ENCODE results near the gene WIPF1. TPM values are rescaled to one million over a fixed set of nuclear protein-coding genes. Genes with fewer than 3 reads are reported as not detected.

WIPF1 gene
- total and polyA plus RNA-seq, 2 of the 13 experiments (the other 11 are each of a cell fraction or from before 2014, with no cell fraction given) = 0.01 TPM; not detected in 1

GRCh38 chr2:174609261-174609660 lies 11.7 kb upstream of the WIPF1 start (continued):
- TF ChIP-seq ZNF34 (CRISPR knock-in tag; IDR thresholded peaks at IDR 0.05; ENCODE audit: borderline replicate concordance) = no peak
- TF ChIP-seq SOX5 (CRISPR knock-in tag; IDR thresholded peaks at IDR 0.05; ENCODE audit: borderline replicate concordance) = no peak
- TF ChIP-seq ZSCAN22 (CRISPR knock-in tag; IDR thresholded peaks at IDR 0.05) = no peak
- TF ChIP-seq SIN3B (IDR thresholded peaks at IDR 0.05; ENCODE audit: low read length) = no peak

GRCh38 chr2:174608866-174609214 lies 11.2 kb upstream of the WIPF1 start:
- DNase-seq (ENCODE audit: low spot score) = no peak
- Histone ChIP-seq H3K4me3 (replicated peaks in 1 of 3; ENCODE audit: insufficient read depth in 1 of 3, low read depth in 2 of 3, low read length in 3 of 3) (no peak overlapping the region), H3K27ac (ENCODE audit: extremely low read length, insufficient read depth, low read length) (no peak overlapping the region), H3K4me1 (ENCODE audit: insufficient read depth, low read length) (0 out of 2 replicates have a peak, but pooled peaks cover 8% of the 10 kb centered on the region), H2AFZ (ENCODE audit: low read length) (no peak overlapping the region), H4K20me1 (ENCODE audit: insufficient read depth, low read length) (no peaks in the 10 kb centered on the region), H3K9ac (ENCODE audit: insufficient read depth, low read depth, low read length) (no peak overlapping the region), H3K79me2 (ENCODE audit: insufficient read depth, low read length) (no peaks in the 10 kb centered on the region), H3K36me3 (replicated peaks in 1 of 2; ENCODE audit: control insufficient read depth in 1 of 2, insufficient read depth in 2 of 2, low read length in 2 of 2) (no peaks in the 10 kb centered on the region), H3K27me3 (ENCODE audit: control insufficient read depth in 1 of 2, insufficient read depth in 2 of 2, low read length in 2 of 2) (peaks cover 0 to 18% of the 10 kb centered on the region in 2 experiments; a peak in 2 of 5 replicates), H3K4me2 (ENCODE audit: low read depth, low read length) (no peak overlapping the region), H3K9me3 (ENCODE audit: low read length) (no peaks in the 10 kb centered on the region)
- ChIA-PET CTCF (ENCODE audit: low intra/inter-chr PET ratio, low total read pairs) (no interaction called here), POLR2A (no interaction called here)
- no peak for TF ChIP-seq ATM (IDR thresholded peaks at IDR 0.05; ENCODE audit: borderline replicate concordance)
- TF ChIP-seq ZNF788 (CRISPR knock-in tag; IDR thresholded peaks at IDR 0.05; ENCODE audit: borderline replicate concordance) = no peak
- TF ChIP-seq ZMAT3 (CRISPR knock-in tag; conservative IDR thresholded peaks at IDR 0.05) = no peak
- TF ChIP-seq ZNF776 (CRISPR knock-in tag; IDR thresholded peaks at IDR 0.05) = no peak
- TF ChIP-seq CAMTA2 (CRISPR knock-in tag; IDR thresholded peaks at IDR 0.05; ENCODE audit: borderline replicate concordance) = no peak
- TF ChIP-seq CREBL2 (CRISPR knock-in tag; IDR thresholded peaks at IDR 0.05; ENCODE audit: borderline replicate concordance) = no peak
- TF ChIP-seq NR2F6 (IDR thresholded peaks at IDR 0.05) = no peak
- TF ChIP-seq NR2F6 (CRISPR knock-in tag; IDR thresholded peaks at IDR 0.05) = no peak
- no peak for TF ChIP-seq TBP (CRISPR knock-in tag; IDR thresholded peaks at IDR 0.05)
- no peak for TF ChIP-seq CHD4 (IDR thresholded peaks at IDR 0.05; ENCODE audit: borderline replicate concordance, low read length)
- TF ChIP-seq SIX1 (CRISPR knock-in tag; IDR thresholded peaks at IDR 0.05; ENCODE audit: borderline replicate concordance) = no peak
- no peak for TF ChIP-seq EP300 (IDR thresholded peaks at IDR 0.05; ENCODE audit: low read depth in 2 of 2, low read length in 2 of 2)
- no peak for TF ChIP-seq EP300 (CRISPR knock-in tag; IDR thresholded peaks at IDR 0.05; ENCODE audit: borderline replicate concordance)
- TF ChIP-seq TFE3 (CRISPR knock-in tag; IDR thresholded peaks at IDR 0.05) = no peak
- no peak for TF ChIP-seq ZNF75D (CRISPR knock-in tag; IDR thresholded peaks at IDR 0.05; ENCODE audit: borderline replicate concordance)
- no peak for FAIRE-seq
- intact Hi-C loops (cut with micrococcal nuclease; ENCODE audit: unreplicated experiment) = no loop called here
- BruUV-seq (replicated peaks) = no TSS peak
- ATAC-seq = no peak
- in situ Hi-C loops (cut with HindIII; ENCODE audit: extremely low pct_ligation_motif_present, low pct_unique_long_range_greater_than_20kb) = no loop called here
